Spleen (tissue), 7 donors: ENCODE data around the gene PCED1B.

Experiments used
- CTCF ChIP-seq, 11 experiments: fragments of 200-600 bp in 7 of 11; fragments of 450-650 bp in 4 of 11; sonication (generic) in 4 of 11; IDR thresholded peaks in 8 of 11; conservative IDR thresholded peaks in 3 of 11; 1 replicate in 7 of 11; 2 replicates in 4 of 11; pipeline versions ENCODE4 v1.4.0 to v1.8.0; 2016 to 2021; ENCODE audit warnings: antibody characterized with exemption in 11 of 11, inconsistent platforms in 4 of 11, mild to moderate bottlenecking in 1 of 11
- POLR2AphosphoS5 ChIP-seq, 3 donors: sonication (generic); formaldehyde crosslinking; IDR thresholded peaks; one replicate each; pipeline ENCODE4 v1.5.1; 2017; ENCODE audit warnings: antibody characterized with exemption in 3 of 3
- donor health status: DM: no; HTN: no; CAD: no; lungs with moderate emphysema.
- donor health status: DM: no; HTN: no; CAD: no.
- donor health status: DM: no; HTN: no; CAD: no.

DNA sequence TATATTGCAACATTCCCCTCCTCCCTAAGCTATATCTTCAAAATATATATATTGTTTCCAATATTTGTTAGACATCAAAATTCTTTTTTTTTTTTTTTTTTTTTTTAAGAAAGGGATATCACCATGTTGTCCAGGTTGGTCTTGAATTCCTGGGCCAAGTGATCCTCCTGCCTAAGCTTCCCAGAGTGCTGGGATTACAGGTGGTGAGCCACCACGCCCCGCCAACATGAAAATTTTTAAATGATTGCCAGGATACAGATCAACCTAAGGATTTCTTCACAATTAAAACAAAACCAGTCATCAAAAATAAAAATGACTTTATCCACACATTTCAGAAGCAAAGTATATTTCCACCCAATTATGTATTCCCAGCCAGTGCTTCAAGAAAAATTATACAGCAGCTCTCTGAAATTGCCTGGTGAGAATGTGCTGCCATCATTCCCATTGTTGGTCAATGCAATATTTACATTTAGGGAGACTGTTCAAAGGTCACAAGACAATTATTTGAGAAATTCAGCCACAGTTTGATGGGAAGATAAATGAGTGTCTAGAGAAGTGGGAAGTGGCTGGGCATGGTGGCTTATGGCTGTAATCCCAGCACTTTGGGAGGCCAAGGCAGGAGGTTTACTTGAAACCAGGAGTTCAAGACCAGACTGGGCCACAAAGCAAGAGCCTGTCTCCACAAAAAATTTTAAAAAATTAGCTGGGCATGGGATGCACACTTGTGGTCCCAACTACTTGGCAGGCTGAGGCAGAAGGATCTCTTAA, 142.0 kb downstream of the PCED1B start:
- no peak for TF ChIP-seq CTCF (IDR thresholded peaks at IDR 0.05 in 8 of 11, conservative IDR thresholded peaks at IDR 0.05 in 3 of 11)
- TF ChIP-seq POLR2AphosphoS5 (IDR thresholded peaks at IDR 0.05), result no peak
